Aorta (tissue), 5 donors: ENCODE data around the gene CDK4. TPM values are rescaled to one million over a fixed set of nuclear protein-coding genes. Genes with fewer than 3 reads are reported as not detected.
"Not testable (repeated sequence)": the region's sequence is repeated elsewhere in the genome, so short reads cannot be mapped to it uniquely, and the experiment has no call there.

ENCODE experiments used
- ATAC-seq: fragments of 200-7000 bp; cut with Tn5 transposase; one replicate; pipeline ENCODE4 v1.9.1; 2022; ENCODE audit warnings: moderate library complexity; ENCODE audit not compliant: low FRiP score
- DNase-seq, 2 donors: peaks; one replicate each; pipeline ENCODE4 v3.0.0-alpha.2; 2020
- H3K27ac ChIP-seq, 2 donors: one replicate each; pipeline ENCODE4 v1.5.1; 2013; ENCODE audit warnings: low read length in 2 of 2, mild to moderate bottlenecking in 2 of 2, moderate library complexity in 2 of 2, control low read depth in 1 of 2, inconsistent platforms in 1 of 2, low read depth in 1 of 2
- H3K27me3 ChIP-seq, 2 donors: one replicate each; pipeline ENCODE4 v1.6.1; 2013; ENCODE audit warnings: control low read depth in 1 of 2, low read length in 1 of 2, mild to moderate bottlenecking in 1 of 2, moderate library complexity in 1 of 2; ENCODE audit not compliant: insufficient read depth in 2 of 2, control insufficient read depth in 1 of 2
- H3K36me3 ChIP-seq, 2 donors: one replicate each; pipeline ENCODE4 v1.6.1; 2013; ENCODE audit warnings: control low read depth in 1 of 2, low read length in 1 of 2, mild to moderate bottlenecking in 1 of 2; ENCODE audit not compliant: insufficient read depth in 2 of 2, control insufficient read depth in 1 of 2
- H3K4me1 ChIP-seq, 2 donors: one replicate each; pipeline ENCODE4 v1.6.1; 2013; ENCODE audit warnings: low read length in 2 of 2, control low read depth in 1 of 2, mild to moderate bottlenecking in 1 of 2, moderate library complexity in 1 of 2; ENCODE audit not compliant: insufficient read depth in 2 of 2, control insufficient read depth in 1 of 2
- H3K4me3 ChIP-seq, 2 donors: one replicate each; pipeline ENCODE4 v1.5.1; 2013; ENCODE audit warnings: low read length in 2 of 2, control low read depth in 1 of 2, mild to moderate bottlenecking in 1 of 2
- H3K9me3 ChIP-seq: one replicate; pipeline ENCODE4 v1.6.1; 2013; ENCODE audit warnings: mild to moderate bottlenecking, low read length; ENCODE audit not compliant: control insufficient read depth
- WGBS, 2 donors: extraction: QIAGEN DNeasy Blood & Tissue Kit; methylation state at CpG; one replicate each; pipeline ENCODE4 v1.1.7; 2013; 5-methylcytosine and 5-hydroxymethylcytosine counted together
- intact Hi-C, 2 donors: fragments of 100-400 bp; cut with DNase I; formaldehyde crosslinking; loops; one replicate each; pipeline versions ENCODE4 v1.14.2 to v1.15.0; 2022
- polyA plus RNA-seq, 2 donors: library from polyadenylated mRNA; stranded (reverse); fragments of 200-250 nt; gene quantifications; one replicate each; pipeline ENCODE4 v1.2.3, GENCODE V29; 2013
- total RNA-seq, 2 donors: library from RNA; stranded (reverse); fragmentation: NEBNext Ultra II Directional; extraction: Animal tissue kit (Norgen Biotek cat#: 25700); gene quantifications; one replicate each; pipeline ENCODE4 v1.2.1, GENCODE V29; 2021
- donor health status: healthy with polysubstance abuse.
- donor health status: Bipolar disorder and iron deficiency.
- donor health status: DM: no; HTN: no; CAD: no.
- donor health status: DM: no; HTN: no; CAD: no.
- donor health status: DM: yes; HTN: yes; CAD: no.

CDK4 gene
- total and polyA plus RNA-seq, 4 donors, result 44.7 to 60.4 (median 54.8) TPM

DNA sequence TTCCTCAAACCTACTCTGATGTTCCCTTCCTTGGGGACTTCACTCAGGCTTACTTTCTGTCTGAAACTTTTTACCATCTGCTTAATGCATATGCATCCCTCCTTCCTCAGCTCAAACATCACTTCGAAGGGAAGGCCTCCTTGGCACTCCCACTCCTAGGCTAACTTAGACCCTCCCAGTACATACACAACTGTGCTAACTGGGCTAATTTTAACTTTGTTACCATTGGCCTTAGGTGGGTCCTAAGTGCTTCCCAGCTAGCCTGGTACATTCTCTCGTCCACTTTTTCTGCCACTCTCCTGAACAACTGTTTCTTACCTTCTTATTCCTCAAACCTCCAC lies 24.1 kb upstream of the CDK4 start:
- 59 to 69% methylated on average over 2 of the region's 2 CpGs for WGBS, 2 donors
- H3K36me3 ChIP-seq, result no peaks in the 10 kb centered on the region
- DNase-seq, result no peak
- no peaks in the 10 kb centered on the region for H3K4me1 ChIP-seq
- intact Hi-C loops, result no loop called here
- H3K27me3 ChIP-seq, result no peaks in the 10 kb centered on the region
- no peaks in the 10 kb centered on the region for H3K9me3 ChIP-seq
- ATAC-seq, result no peak
- H3K27ac ChIP-seq, result no peak overlapping the region
- H3K4me3 ChIP-seq, result no peak overlapping the region

DNA sequence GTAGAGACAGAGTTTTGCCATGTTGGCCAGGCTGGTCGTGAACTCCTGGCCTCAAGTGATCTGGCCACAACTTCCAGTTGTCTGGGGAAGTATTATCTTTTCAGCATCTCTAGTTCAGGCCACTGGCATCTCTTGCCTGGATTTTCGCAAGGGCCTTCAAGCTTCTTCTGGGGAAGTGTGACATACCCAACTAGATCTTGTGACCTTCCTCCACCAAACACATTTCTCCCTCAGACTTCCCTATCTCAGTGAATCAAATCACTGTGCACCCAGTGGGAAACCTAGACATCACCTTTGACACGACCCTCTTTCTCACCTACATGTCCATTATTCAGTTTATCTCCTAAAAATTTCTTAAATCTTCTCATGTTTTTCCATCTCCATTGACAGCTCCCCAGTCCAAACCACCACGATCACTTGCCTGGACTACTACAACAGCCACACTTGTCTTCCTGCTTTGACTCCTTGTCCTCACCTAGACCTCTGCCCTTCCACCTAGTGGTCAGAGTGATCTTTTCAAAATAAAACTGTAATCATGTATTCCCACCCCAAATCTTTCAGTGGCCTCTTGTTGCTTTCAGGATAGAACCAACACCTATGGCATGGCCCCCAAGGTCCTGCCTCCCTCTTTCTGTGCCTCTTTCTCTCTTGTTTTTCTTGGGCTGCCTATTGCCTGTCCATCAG lies 23.6 kb upstream of the CDK4 start:
- Histone ChIP-seq H3K9me3 (no peaks in the 10 kb centered on the region), H3K36me3 (no peaks in the 10 kb centered on the region), H3K27ac (no peak overlapping the region), H3K4me3 (no peak overlapping the region), H3K27me3 (no peaks in the 10 kb centered on the region), H3K4me1 (no peaks in the 10 kb centered on the region)
- WGBS, 2 donors, result 78 to 81% methylated on average over 4 of the region's 4 CpGs
- no peak for ATAC-seq
- DNase-seq, result no peak
- intact Hi-C loops, result no loop called here

DNA sequence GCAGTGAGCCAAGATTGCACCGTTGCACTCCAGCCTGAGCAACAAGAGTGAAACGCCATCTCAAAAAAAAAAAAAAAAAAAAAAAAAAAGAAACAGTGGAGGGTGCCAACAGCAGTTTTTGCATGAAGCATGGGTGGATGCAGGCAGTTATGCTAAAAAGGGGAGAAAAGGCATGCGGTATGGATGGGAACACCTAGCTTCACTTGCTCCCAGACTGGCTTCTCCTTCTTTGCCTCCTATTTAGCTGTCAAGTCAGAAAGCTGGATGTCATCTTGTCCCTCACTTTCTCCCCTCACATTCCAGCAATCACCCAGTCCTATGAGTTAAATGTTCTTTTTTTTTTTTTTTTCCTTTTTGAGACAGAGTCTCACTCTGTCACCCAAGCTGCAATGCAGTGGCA lies 22.9 kb upstream of the CDK4 start:
- no peak overlapping the region for H3K27ac ChIP-seq
- no peaks in the 10 kb centered on the region for H3K36me3 ChIP-seq
- ATAC-seq, result no peak
- no peak overlapping the region for H3K4me3 ChIP-seq
- DNase-seq, result no peak
- intact Hi-C loops, result no loop called here
- no peaks in the 10 kb centered on the region for H3K4me1 ChIP-seq
- WGBS, 2 donors, result 66 to 69% methylated on average over 2 to 3 of the region's 3 CpGs
- H3K27me3 ChIP-seq, result no peaks in the 10 kb centered on the region
- no peaks in the 10 kb centered on the region for H3K9me3 ChIP-seq

DNA sequence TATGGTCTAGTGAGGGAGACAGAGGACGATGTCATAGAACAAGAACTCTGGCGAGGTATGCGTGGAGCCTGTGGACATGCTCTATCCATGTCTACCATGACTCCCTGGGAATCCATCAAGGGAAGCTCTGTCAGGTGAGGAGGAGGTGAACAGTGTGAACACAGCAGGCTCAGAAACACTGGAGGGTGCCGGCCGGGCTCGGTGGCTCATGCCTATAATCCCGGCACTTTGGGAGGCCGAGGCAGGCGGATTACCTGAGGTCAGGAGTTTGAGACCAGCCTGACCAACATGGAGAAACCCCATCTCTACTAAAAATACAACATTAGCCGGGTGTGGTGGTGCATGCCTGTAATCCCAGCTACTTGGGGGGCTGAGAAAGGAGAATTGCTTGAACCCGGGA lies 22.5 kb upstream of the CDK4 start:
- H3K4me3 ChIP-seq, H3K4me1 ChIP-seq, ATAC-seq, H3K27me3 ChIP-seq, intact Hi-C loops, H3K36me3 ChIP-seq, H3K9me3 ChIP-seq, H3K27ac ChIP-seq, DNase-seq: not testable (repeated sequence)
- 90 to 92% methylated on average over 11 of the region's 11 CpGs for WGBS, 2 donors

DNA sequence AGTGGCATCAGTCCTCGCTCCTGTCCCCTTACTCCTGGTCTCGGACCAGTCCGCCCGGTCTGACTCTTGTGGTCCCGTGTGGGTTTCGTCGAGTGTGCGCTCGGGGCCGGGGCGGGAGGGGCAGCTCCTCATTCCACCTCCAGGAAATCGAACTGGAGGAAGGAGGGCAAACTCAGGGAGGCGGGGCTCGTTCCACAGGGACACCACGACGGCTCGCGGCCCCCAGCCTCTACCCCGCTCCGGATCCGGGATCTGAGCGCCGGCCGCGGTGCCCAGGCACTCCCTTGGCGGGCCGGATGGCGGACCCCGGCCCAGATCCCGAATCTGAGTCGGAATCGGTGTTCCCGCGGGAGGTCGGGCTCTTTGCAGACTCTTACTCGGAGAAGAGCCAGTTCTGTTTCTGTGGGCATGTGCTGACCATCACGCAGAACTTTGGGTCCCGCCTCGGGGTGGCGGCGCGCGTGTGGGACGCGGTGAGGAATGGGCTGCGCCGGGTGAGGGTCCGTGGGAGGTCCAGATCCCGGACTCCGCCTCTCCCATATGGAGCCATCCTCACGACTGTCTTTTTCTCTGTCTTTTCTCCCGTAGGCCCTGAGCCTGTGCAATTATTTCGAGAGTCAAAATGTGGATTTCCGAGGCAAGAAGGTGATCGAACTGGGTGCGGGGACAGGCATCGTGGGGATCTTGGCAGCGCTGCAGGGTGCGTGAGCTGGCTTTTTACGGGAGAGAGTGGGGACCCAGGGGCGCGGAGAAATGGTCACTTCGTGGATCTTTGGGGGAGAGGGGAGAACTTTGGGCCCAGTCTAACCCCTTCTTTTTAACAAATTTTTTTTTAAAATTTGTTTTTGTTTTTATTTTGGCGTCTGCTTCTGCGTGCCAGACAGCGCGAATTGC lies 20.6 kb upstream of the CDK4 start, which contains the start of gene EEF1AKMT3:
TSS of gene EEF1AKMT3 (plus strand) at position 186 of the 894 bp plus-strand sequence. CDS start at position 297, 111 bp downstream.
- Histone ChIP-seq H3K36me3 (no peaks in the 10 kb centered on the region), H3K4me3 (peak within 1 kb of the TSS; percentile 44 to 82), H3K4me1 (no peaks in the 10 kb centered on the region), H3K9me3 (no peaks in the 10 kb centered on the region), H3K27ac (peak within 1 kb of the TSS in 1 of 2 donors; percentile 75), H3K27me3 (no peaks in the 10 kb centered on the region)
- peak; percentile 82 to 90 for DNase-seq
- intact Hi-C loops, result no loop called here
- 1% methylated on average over 65 to 67 of the region's 67 CpGs for WGBS, 2 donors
- peak; percentile 85 for ATAC-seq

DNA sequence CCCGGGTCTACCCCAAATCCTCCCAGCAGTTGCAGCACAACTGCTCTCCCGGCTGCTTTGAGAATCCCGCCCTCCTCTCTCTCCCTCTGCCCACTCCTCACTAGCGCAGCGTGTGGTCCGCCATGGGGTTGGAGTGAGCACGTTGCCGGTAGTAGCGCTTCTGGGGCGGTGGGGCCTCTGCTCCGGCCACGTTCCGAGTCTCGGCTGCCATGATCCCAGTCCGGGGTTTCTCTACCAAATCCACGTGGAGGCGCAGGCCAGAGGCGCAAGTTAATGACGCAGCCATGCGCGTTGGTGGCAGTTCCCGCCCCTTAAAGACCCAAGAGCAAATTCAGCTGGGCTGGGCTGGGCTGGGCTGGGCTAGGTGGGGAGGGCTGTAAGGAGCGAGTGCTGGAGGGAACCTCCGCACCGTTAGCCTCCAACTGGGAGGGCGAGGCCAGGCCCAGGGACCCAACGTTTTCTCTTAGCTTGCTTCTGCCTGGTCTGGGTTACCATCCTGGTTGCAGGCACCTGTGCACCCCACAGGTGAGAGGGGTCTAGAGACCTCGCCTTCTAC lies 19.8 kb upstream of the CDK4 start, which contains the start of gene METTL1:
TSS of gene METTL1 (minus strand) at position 233 of the 556 bp plus-strand sequence. CDS start at position 211, 22 bp downstream.
- Histone ChIP-seq H3K36me3 (no peaks in the 10 kb centered on the region), H3K4me3 (peak within 1 kb of the TSS; percentile 44 to 82), H3K4me1 (no peaks in the 10 kb centered on the region), H3K27me3 (no peaks in the 10 kb centered on the region), H3K27ac (peak within 1 kb of the TSS in 1 of 2 donors; percentile 75), H3K9me3 (no peaks in the 10 kb centered on the region)
- intact Hi-C loops, result no loop called here
- ATAC-seq (peak; percentile 97), DNase-seq (peak; percentile 97 to 98)
- 0 to 1% methylated on average over 28 of the region's 28 CpGs for WGBS, 2 donors

DNA sequence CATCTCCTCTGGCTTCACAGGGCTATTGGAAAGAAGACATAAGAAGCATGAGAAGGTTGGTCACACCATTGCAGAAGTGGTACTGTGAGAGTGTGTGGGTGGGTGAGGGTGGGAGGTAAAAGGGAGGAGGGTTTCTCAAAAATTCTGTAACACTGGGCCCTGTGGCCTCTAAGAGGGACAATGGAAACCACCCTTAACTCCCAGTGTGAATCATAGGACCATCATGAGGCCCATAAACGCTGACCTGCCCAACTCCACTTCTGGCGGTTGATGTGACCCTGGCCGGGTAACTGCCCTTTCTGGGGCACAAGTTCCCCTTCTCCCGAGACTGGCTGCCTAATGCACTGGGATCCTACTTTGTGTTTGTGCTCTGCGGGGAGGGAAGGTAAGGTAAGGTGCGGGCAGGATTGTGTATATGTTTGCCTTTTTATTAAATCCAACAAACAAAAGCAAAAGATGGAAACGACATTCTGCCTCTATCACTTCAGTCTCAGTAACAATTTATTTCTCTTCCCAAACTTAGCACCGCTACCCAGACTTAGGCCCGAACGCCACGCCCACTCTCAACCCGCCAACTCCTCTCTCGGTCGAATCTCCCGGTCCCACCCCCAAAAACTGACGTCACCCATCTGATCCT lies 19.2 kb upstream of the CDK4 start:
- Histone ChIP-seq H3K36me3 (no peaks in the 10 kb centered on the region), H3K27me3 (no peaks in the 10 kb centered on the region), H3K27ac (peak overlapping the region in 1 of 2 donors; percentile 53), H3K4me1 (no peaks in the 10 kb centered on the region), H3K4me3 (peak overlapping the region; percentile 19 to 82), H3K9me3 (no peaks in the 10 kb centered on the region)
- intact Hi-C loops, result no loop called here
- ATAC-seq (peak; percentile 85), DNase-seq (peak; percentile 94 to 95)
- 2 to 4% methylated on average over 16 of the region's 16 CpGs for WGBS, 2 donors

DNA sequence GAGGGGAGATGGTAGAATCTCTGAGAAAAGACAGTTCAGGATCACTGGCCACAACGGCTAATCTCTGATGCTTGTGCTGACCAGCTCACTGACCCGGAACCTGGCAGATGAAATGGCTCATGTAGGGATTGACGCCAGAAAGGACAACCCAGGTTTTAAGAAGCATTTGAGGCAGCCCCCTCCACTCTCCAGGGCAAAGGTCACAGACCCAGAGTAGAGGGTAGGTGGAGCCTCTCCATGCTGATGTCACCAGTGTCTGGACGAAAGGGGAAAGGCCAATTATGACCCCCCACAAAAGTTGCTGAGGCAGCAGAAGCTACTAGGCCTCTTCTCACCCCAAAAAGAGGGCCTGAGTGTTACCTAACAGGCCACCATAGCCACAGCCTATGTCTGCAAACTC lies 18.6 kb upstream of the CDK4 start:
- no peak overlapping the region for H3K4me3 ChIP-seq
- no peaks in the 10 kb centered on the region for H3K27me3 ChIP-seq
- peak overlapping the region in 1 of 2 donors; percentile 34 for H3K27ac ChIP-seq
- DNase-seq (no peak), ATAC-seq (no peak)
- 71 to 83% methylated on average over 4 of the region's 4 CpGs for WGBS, 2 donors
- H3K9me3 ChIP-seq, result no peaks in the 10 kb centered on the region
- H3K36me3 ChIP-seq, result no peaks in the 10 kb centered on the region
- H3K4me1 ChIP-seq, result no peaks in the 10 kb centered on the region
- intact Hi-C loops, result no loop called here
